PC-9 (cell line): Measurements from ENCODE around the gene HK3.

Experiments used
- EZH2 ChIP-seq: fragments of 200-600 bp; sonication (generic); IDR thresholded peaks from 2 replicates; pipeline ENCODE4 v1.8.0; 2017; ENCODE audit warnings: antibody characterized with exemption, low read depth
- TF ChIP-seq, protein P1 (sequence below): fragments of 200-600 bp; sonication (generic); conservative IDR thresholded peaks from 2 replicates; pipeline ENCODE4 v1.6.1; 2017; ENCODE audit warnings: mixed run types, antibody characterized with exemption, mild to moderate bottlenecking, moderate library complexity

DNA sequence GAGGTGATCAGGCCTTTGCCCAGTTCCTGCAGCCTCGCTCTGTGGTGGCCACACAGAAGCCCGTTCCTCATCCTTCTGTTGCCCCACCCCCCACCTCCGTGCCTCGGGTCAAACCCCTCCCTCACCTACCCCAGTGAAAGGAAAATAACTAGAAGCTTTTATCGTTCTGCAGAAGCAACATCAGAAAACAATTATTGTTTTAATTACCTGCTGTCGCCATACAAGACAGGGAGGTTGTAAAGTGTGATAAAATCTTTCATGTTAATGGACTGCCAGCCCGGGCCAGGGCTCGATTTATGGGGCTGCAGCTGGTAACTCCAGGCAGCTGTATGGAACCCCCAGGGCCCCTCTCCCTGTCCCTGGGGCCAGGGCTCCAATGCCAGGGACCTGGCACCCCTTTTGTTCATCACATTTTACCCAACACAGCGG is 68.1 kb downstream of the HK3 start:
- TF ChIP-seq, protein P1, sequence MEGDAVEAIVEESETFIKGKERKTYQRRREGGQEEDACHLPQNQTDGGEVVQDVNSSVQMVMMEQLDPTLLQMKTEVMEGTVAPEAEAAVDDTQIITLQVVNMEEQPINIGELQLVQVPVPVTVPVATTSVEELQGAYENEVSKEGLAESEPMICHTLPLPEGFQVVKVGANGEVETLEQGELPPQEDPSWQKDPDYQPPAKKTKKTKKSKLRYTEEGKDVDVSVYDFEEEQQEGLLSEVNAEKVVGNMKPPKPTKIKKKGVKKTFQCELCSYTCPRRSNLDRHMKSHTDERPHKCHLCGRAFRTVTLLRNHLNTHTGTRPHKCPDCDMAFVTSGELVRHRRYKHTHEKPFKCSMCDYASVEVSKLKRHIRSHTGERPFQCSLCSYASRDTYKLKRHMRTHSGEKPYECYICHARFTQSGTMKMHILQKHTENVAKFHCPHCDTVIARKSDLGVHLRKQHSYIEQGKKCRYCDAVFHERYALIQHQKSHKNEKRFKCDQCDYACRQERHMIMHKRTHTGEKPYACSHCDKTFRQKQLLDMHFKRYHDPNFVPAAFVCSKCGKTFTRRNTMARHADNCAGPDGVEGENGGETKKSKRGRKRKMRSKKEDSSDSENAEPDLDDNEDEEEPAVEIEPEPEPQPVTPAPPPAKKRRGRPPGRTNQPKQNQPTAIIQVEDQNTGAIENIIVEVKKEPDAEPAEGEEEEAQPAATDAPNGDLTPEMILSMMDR: no peak
- TF ChIP-seq EZH2: no peak
